Measurements from ENCODE around the gene ECE1. TPM values are rescaled to one million over a fixed set of nuclear protein-coding genes. Genes with fewer than 3 reads are reported as not detected.

The ECE1 gene
- total and polyA plus RNA-seq, 2 of the 4 experiments (the other 2 are of a cell fraction): 61.8 to 124 TPM

DNA sequence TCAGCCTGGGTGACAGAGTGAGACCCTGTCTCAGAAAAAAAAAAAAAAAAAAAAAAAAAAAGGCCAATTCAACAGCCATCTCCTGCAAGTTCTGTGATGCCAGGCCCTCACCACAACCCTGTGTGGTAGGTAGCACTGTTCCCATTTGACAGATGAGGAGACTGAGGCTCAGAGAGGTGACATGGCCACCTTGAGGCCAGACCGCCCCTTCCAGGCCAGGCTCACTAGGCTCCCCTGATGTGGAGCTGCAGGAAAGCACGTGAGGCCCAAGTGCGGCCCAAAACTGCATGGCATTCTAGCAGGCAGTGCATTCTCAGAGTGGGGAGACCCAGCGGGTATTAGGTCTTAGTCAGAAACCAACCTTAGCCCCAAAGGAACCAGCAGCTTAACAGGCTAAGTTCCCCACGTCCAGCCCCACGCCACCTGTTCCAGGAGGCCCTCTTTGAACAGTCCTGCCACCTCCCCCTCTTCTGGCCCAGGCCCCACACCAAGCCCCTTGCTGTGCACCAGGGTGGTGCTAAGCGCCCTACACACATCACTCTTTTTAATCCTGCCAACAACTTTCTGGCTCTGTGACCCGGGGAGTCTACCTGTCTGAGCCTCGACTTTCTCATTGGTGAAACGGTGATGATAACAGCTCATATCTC is 11.7 kb upstream of the ECE1 start:
- in situ Hi-C loops (cut with MboI; ENCODE audit: low sequenced_read_pairs): no loop called here
- no peak overlapping the region; the same call in 1 of the 2 replicates for H4K91ac ChIP-seq (ENCODE audit: insufficient read depth, low read depth, low read length)
- WGBS, 2 experiments (ENCODE audit: extremely low coverage in 2 of 2, insufficient read length in 1 of 2): 50% methylated on average over 2 of the region's 10 CpGs; no CpG with 5 or more reads in 1 of the 2 experiments
- H3K9ac ChIP-seq (ENCODE audit: low read depth, low read length): no peak overlapping the region
- H3K9me1 ChIP-seq (ENCODE audit: insufficient read depth, low read length): peaks cover 37% of the 10 kb centered on the region
- intact Hi-C loops (cut with micrococcal nuclease): loop anchor here (2.0 kb wide), 1 partner anchor 33 kb away; no protein-coding TSS in a partner anchor
- no peak overlapping the region; the same call in 1 of the 2 replicates for H3K27ac ChIP-seq (ENCODE audit: insufficient read depth, low read length)
- H2AFZ ChIP-seq (replicated peaks; ENCODE audit: low read length, poor library complexity): no peak overlapping the region
- no peak for DNase-seq
- ChIA-PET CTCF (interaction anchor here (1.5 to 1.8 kb wide), 2 partner anchors 32 to 44 kb away, joined by 5 read pairs; no protein-coding TSS in a partner anchor), POLR2A (ENCODE audit: unreplicated experiment) (no interaction called here)
- peaks cover 30% of the 10 kb centered on the region for H4K20me1 ChIP-seq (ENCODE audit: insufficient read depth, low read length)
- no peak overlapping the region for H3K23ac ChIP-seq (ENCODE audit: low read depth, low read length)
- H3K14ac ChIP-seq (replicated peaks; ENCODE audit: low read depth, low read length): no peak overlapping the region
- peak overlapping the region; percentile 6 for H2BK5ac ChIP-seq (ENCODE audit: low read depth, low read length, poor library complexity, severe bottlenecking)
- no peak for TF ChIP-seq RCOR1 (IDR thresholded peaks at IDR 0.05; ENCODE audit: insufficient replicate concordance, low read length)
- TF ChIP-seq MAFK (IDR thresholded peaks at IDR 0.05; ENCODE audit: low read depth, low read length): no peak
- 0 out of 2 replicates have a peak overlapping the region, but pooled peaks have one; percentile 50 for H2BK20ac ChIP-seq (ENCODE audit: low read depth, low read length)
- peak overlapping the region; percentile 75 for H3K4ac ChIP-seq (ENCODE audit: low read depth, low read length)
- H3K27me3 ChIP-seq (ENCODE audit: control insufficient read depth, insufficient read depth, low read length): no peaks in the 10 kb centered on the region
- H4K8ac ChIP-seq (ENCODE audit: low read depth in 2 of 2, low read length in 2 of 2): peak overlapping the region in 1 of 2 experiments; percentile 69; a peak in 1 of 4 replicates
- no peak overlapping the region for H3K56ac ChIP-seq (ENCODE audit: extremely low read depth, insufficient read depth, low read length)
- H4K5ac ChIP-seq (ENCODE audit: low read depth, low read length): no peak overlapping the region
- peaks cover 37% of the 10 kb centered on the region for H3K4me1 ChIP-seq (ENCODE audit: control insufficient read depth, insufficient read depth, low read length)
- H3K4me2 ChIP-seq (ENCODE audit: low read depth, low read length): no peak overlapping the region
- peak overlapping the region; percentile 6; the same call in 1 of the 3 replicates for H2BK15ac ChIP-seq (ENCODE audit: low read depth, low read length)
- no peak overlapping the region; the same call in 1 of the 2 replicates for H3K18ac ChIP-seq (ENCODE audit: low read depth, low read length)
- no TSS peak for BruUV-seq (replicated peaks)
- H3K79me1 ChIP-seq (ENCODE audit: low read depth in 1 of 2, low read length in 2 of 2): peaks cover 44 to 82% of the 10 kb centered on the region in 2 experiments
- H3K4me3 ChIP-seq (ENCODE audit: insufficient read depth, low read depth, low read length): no peak overlapping the region
- no peak overlapping the region for H2AK9ac ChIP-seq (replicated peaks; ENCODE audit: low read depth, low read length, poor library complexity)
- peak overlapping the region; percentile 37 for H2AK5ac ChIP-seq (ENCODE audit: low read depth, low read length)
- H2BK120ac ChIP-seq (ENCODE audit: low read depth, low read length): peak overlapping the region; percentile 69; the same call in 1 of the 2 replicates
- dilution Hi-C loops (cut with HindIII; ENCODE audit: low sequenced_read_pairs, unreplicated experiment): no loop called here
- no peaks in the 10 kb centered on the region for H3K9me3 ChIP-seq (ENCODE audit: control insufficient read depth, insufficient read depth, low read length)
- no peak for ATAC-seq (ENCODE audit: low read depth)
- peaks cover 4% of the 10 kb centered on the region; the same call in 1 of the 2 replicates for H3K36me3 ChIP-seq (ENCODE audit: control insufficient read depth, insufficient read depth, low read length)

Measured in IMR-90 (cell line).